ENCODE data around the gene AKNAD1.
A peak's percentile ranks its signal among the peaks of the same experiment; 100 is the strongest.

AKNAD1 gene

GRCh38 chr1:108842525-108843181 is 14.2 kb downstream of the AKNAD1 start:
- no peak for TF ChIP-seq CTCF (IDR thresholded peaks at IDR 0.05; ENCODE audit: low read depth, low read length)
- H3K4me1 ChIP-seq: no peaks in the 10 kb centered on the region
- no peak for DNase-seq

GRCh38 chr1:108841703-108842102 is 15.2 kb downstream of the AKNAD1 start:
- H3K9me3 ChIP-seq: no peaks in the 10 kb centered on the region
- H3K27me3 ChIP-seq: no peaks in the 10 kb centered on the region
- no peak for TF ChIP-seq CTCF (IDR thresholded peaks at IDR 0.05; ENCODE audit: low read depth, low read length)
- no peak for DNase-seq
- H3K36me3 ChIP-seq: no peaks in the 10 kb centered on the region
- no peaks in the 10 kb centered on the region for H3K4me1 ChIP-seq
- no peak overlapping the region for H3K4me3 ChIP-seq (ENCODE audit: low read depth, low read length)

More at GRCh38 chr1:108842525-108843181, 14.2 kb downstream of the AKNAD1 start:
- Histone ChIP-seq H3K4me3 (ENCODE audit: low read depth, low read length) (no peak overlapping the region), H3K36me3 (no peaks in the 10 kb centered on the region), H3K27me3 (no peaks in the 10 kb centered on the region), H3K9me3 (no peaks in the 10 kb centered on the region)

- TF ChIP-seq CTCF (IDR thresholded peaks at IDR 0.05; ENCODE audit: low read depth, low read length): no peak
- H3K27me3 ChIP-seq: no peaks in the 10 kb centered on the region
- H3K4me3 ChIP-seq (ENCODE audit: low read depth, low read length): no peak overlapping the region
- peaks cover 8% of the 10 kb centered on the region for H3K4me1 ChIP-seq
- DNase-seq: no peak
- H3K36me3 ChIP-seq: no peaks in the 10 kb centered on the region
- no peaks in the 10 kb centered on the region for H3K9me3 ChIP-seq
Measured at GRCh38 chr1:108832929-108833328, 24.0 kb downstream of the AKNAD1 start.

GRCh38 chr1:108831225-108831624 is 25.7 kb downstream of the AKNAD1 start:
- H3K9me3 ChIP-seq: no peaks in the 10 kb centered on the region
- DNase-seq: no peak
- H3K4me1 ChIP-seq: peaks cover 8% of the 10 kb centered on the region
- H3K27me3 ChIP-seq: no peaks in the 10 kb centered on the region
- H3K36me3 ChIP-seq: no peaks in the 10 kb centered on the region
- H3K4me3 ChIP-seq (ENCODE audit: low read depth, low read length): peak overlapping the region; percentile 56
- no peak for TF ChIP-seq CTCF (IDR thresholded peaks at IDR 0.05; ENCODE audit: low read depth, low read length)

GRCh38 chr1:108830119-108831008 is 26.5 kb downstream of the AKNAD1 start:
- H3K27me3 ChIP-seq: no peaks in the 10 kb centered on the region
- no peaks in the 10 kb centered on the region for H3K36me3 ChIP-seq
- H3K4me1 ChIP-seq: peaks cover 8% of the 10 kb centered on the region
- no peaks in the 10 kb centered on the region for H3K9me3 ChIP-seq
- no peak for TF ChIP-seq CTCF (IDR thresholded peaks at IDR 0.05; ENCODE audit: low read depth, low read length)
- H3K4me3 ChIP-seq (ENCODE audit: low read depth, low read length): peak overlapping the region; percentile 56
- DNase-seq: peak; percentile 67

- no peak for TF ChIP-seq CTCF (IDR thresholded peaks at IDR 0.05; ENCODE audit: low read depth, low read length)
- Histone ChIP-seq H3K9me3 (no peaks in the 10 kb centered on the region), H3K4me3 (ENCODE audit: low read depth, low read length) (no peak overlapping the region), H3K36me3 (no peaks in the 10 kb centered on the region), H3K27me3 (no peaks in the 10 kb centered on the region), H3K4me1 (peaks cover 8% of the 10 kb centered on the region)
- no peak for DNase-seq
Measured at GRCh38 chr1:108829498-108829916, 27.4 kb downstream of the AKNAD1 start.

All from BE2C (cell line).